Astrocyte of the spinal cord (primary cell): ENCODE results near the gene SEMA3C.

Experiments
- DNase-seq: peaks from one replicate; pipeline ENCODE4 v3.0.0; 2011; ENCODE audit warnings: low read depth, low spot score
- H3K4me3 ChIP-seq: 2 replicates; pipeline ENCODE4 v1.5.1; 2011; ENCODE audit warnings: low read depth, mild to moderate bottlenecking, low read length, moderate library complexity
- in situ Hi-C: cut with HindIII; loops from 2 replicates; pipeline ENCODE4 v1.10.0; 2017; ENCODE audit warnings: low sequenced_read_pairs
- TF ChIP-seq, protein P1 (sequence below): IDR thresholded peaks from 2 replicates; pipeline ENCODE4 v1.5.1; 2012; ENCODE audit warnings: low read depth, mild to moderate bottlenecking, low read length, inconsistent platforms

SEMA3C gene

GRCh38 chr7:80859272-80859970 is 59.4 kb downstream of the SEMA3C start:
- in situ Hi-C loops = no loop called here
- TF ChIP-seq, protein P1, sequence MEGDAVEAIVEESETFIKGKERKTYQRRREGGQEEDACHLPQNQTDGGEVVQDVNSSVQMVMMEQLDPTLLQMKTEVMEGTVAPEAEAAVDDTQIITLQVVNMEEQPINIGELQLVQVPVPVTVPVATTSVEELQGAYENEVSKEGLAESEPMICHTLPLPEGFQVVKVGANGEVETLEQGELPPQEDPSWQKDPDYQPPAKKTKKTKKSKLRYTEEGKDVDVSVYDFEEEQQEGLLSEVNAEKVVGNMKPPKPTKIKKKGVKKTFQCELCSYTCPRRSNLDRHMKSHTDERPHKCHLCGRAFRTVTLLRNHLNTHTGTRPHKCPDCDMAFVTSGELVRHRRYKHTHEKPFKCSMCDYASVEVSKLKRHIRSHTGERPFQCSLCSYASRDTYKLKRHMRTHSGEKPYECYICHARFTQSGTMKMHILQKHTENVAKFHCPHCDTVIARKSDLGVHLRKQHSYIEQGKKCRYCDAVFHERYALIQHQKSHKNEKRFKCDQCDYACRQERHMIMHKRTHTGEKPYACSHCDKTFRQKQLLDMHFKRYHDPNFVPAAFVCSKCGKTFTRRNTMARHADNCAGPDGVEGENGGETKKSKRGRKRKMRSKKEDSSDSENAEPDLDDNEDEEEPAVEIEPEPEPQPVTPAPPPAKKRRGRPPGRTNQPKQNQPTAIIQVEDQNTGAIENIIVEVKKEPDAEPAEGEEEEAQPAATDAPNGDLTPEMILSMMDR = no peak
- peak; percentile 61 for DNase-seq
- no peak overlapping the region for H3K4me3 ChIP-seq

DNA sequence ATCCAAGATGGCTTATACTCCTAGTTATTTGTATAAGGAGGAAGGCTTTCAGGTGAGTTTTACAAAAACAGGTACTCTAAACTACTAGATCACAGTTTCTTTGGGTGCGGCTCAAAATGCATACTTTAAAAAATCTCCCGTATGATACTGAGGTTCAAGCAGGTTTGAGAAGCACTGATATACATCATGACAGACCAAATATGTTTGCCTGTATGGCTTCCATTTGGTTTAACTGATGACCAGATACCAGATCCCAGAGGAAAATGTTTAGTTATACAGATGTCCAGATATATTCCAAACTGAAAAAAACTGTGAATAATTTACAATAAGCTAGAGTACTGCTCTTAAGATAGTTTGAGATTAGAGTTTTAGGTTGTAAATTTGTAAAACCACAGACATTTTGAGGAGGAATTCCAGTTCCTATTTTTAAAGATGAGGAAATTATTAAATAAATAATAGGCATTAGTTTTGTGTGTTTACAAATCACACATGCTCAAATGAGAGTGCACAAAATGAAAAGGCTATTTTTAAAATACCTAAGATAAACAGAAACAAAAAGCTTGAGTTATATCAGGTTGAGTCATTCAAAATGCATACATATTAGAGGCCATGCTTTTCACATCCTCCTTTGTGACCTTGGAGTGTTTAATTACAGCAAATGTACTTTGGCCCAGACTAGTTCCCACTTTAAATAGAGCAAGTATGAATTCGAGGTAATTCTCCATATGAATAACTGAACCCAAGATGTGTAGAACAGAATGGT is 60.5 kb downstream of the SEMA3C start:
- no peak overlapping the region for H3K4me3 ChIP-seq
- peak; percentile 54 for DNase-seq
- TF ChIP-seq, protein P1 = no peak
- in situ Hi-C loops = no loop called here

GRCh38 chr7:80856769-80857168 is 62.1 kb downstream of the SEMA3C start:
- H3K4me3 ChIP-seq = no peak overlapping the region
- DNase-seq = no peak
- in situ Hi-C loops = no loop called here
- TF ChIP-seq, protein P1 = no peak

GRCh38 chr7:80851896-80852476 is 66.9 kb downstream of the SEMA3C start:
- TF ChIP-seq, protein P1 = no peak
- peak; percentile 72 for DNase-seq
- in situ Hi-C loops = no loop called here
- H3K4me3 ChIP-seq = no peak overlapping the region

DNA sequence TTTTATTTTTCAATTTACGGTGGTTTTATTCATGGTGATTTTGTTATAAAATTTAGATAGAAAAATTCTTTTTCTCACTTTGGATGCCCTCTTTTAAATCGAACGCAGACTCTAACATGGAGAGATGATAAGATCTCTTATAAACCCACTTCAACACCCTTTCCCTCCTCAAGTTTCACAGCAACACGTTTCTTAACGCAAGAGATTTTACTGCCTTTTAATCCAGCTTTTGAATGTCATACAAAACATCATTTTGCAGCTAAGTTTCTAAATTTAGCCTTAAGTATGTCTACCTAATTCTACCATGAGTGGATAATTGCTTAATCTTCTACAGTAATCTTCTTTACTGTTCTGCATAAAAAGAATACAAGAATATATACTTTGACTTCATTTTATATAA is 70.0 kb downstream of the SEMA3C start:
- in situ Hi-C loops = no loop called here
- DNase-seq = no peak
- no peak overlapping the region for H3K4me3 ChIP-seq
- TF ChIP-seq, protein P1 = no peak

GRCh38 chr7:80847895-80848294 is 71.0 kb downstream of the SEMA3C start:
- H3K4me3 ChIP-seq = no peak overlapping the region
- in situ Hi-C loops = no loop called here
- TF ChIP-seq, protein P1 = no peak
- DNase-seq = no peak
